Measurements from ENCODE around the gene KIAA1755.
A peak's percentile ranks its signal among the peaks of the same experiment; 100 is the strongest.

Gene KIAA1755

DNA sequence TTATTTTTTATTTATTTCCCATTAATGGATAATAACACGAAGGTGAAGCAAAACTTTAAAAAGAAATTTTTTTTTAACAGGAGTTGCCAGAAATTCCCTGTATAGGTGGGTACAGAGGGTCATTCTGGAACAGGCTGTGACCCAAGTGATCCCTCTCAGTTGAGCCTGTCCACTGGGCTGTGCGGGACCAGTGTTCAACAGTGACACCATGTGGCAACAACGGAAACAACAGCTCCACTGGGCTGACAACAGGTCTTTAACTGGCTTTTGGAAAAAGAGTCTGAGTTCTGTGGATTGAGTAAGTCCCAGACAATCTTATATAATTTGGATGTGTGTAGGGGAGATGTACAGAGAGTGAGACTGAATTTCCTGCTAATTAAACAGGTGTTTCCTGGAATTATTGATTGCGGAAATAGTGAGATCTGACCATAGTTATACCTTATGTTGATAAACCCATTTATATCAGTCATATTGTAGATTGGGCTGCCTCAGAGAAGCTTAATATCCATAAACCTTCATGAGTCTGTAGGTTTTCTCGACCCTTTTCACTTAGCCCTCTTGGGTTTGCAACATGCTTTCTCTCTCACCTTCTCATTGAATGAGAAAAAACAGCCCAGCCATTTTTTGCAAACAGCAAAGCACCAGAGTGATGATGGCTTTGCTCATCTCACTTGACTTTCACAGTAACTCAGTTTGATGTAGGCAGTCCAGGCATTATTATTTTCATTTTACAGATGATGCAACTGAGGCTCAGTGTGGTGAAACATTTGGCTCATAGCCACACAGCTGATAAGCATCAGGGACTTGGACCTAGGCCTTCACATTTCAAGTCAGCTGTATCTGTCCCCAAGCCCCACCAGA lies 17.5 kb downstream of the KIAA1755 start:
- DNase-seq (ENCODE audit: low read depth in 2 of 3, low spot score in 1 of 3) = peak in 2 of 3 donors; percentile 17 to 38

DNA sequence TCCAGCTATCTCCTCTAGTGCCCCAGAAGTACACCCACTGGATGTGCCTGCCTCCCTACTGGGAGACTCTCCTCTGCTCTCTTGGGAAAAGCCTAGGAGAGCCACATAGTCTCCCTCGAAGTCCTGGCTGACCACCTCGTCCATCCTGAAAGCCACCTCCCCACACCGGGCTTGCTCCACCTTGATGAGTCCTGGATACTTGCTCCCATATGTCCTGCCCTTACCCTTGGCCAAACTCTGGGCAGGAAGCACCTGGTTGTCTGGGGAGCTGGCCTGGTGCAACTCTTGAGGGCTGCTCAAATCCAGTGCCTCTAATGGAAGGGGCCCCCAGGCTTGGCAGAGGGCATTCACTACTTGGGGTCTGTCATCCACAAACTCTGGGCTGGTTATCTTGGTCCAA lies 19.3 kb downstream of the KIAA1755 start:
- no peak for DNase-seq (ENCODE audit: low read depth in 2 of 3, low spot score in 1 of 3)

DNA sequence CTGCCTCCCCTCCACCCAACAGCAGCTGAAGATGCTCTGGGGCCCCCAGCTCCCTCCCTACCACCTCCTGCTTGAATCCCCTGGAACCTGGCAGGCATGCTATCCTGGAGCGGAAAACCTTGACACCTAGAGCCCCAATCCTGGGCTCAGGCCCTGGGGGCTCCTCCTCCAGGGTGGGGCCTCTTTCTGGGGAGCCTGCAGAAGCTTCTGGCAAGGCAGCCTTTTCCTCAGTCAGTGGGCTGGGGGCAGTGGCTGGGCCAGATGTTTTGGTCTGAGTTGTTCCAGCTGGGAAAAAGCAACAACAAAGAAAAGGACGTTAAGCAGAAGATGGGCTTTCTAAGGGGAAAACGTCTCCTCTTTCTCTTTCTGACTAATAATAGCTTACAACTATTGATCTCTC lies 21.1 kb downstream of the KIAA1755 start:
- no peak for DNase-seq (ENCODE audit: low read depth in 2 of 3, low spot score in 1 of 3)

DNA sequence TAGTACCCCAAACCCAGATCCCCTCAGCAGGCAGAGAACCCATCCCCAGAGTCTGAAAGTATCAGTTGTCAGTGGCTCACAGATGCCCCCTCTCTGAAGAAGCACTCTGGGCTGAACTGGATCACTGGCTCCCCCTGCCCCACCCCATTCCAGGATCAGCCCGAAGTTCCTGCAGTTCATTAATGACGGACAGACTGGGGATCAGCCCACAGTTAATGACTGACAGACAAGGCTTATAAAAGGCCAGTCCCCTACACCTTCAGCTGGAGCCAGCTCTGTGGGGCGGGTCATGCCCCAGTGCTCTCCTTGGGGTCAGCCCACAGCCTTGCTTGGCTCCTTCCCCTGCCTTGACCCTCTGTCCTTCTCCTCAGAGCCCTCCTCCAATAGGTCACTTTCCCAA lies 21.7 kb downstream of the KIAA1755 start:
- no peak for DNase-seq (ENCODE audit: low read depth in 2 of 3, low spot score in 1 of 3)

DNA sequence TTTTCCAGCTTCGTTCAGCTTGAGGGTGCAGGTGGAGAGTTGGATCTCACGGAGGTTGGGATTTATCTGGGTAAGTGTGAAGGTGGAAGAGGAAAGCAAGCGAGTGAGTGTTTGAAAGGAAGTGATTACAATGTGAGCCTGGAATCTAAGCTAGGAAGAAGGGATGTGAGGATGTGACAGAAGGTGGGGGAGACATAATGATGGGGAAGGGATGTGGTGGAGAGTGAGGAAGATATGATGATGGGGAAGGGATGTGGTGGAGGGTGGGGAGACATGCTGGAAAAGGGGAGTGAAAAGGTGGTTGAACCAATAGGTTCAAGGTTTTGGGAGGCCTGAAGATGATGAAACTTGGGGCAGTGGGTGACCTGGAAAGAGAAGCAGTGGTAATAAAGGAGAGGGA lies 23.2 kb downstream of the KIAA1755 start:
- DNase-seq (ENCODE audit: low read depth in 2 of 3, low spot score in 1 of 3) = no peak

DNA sequence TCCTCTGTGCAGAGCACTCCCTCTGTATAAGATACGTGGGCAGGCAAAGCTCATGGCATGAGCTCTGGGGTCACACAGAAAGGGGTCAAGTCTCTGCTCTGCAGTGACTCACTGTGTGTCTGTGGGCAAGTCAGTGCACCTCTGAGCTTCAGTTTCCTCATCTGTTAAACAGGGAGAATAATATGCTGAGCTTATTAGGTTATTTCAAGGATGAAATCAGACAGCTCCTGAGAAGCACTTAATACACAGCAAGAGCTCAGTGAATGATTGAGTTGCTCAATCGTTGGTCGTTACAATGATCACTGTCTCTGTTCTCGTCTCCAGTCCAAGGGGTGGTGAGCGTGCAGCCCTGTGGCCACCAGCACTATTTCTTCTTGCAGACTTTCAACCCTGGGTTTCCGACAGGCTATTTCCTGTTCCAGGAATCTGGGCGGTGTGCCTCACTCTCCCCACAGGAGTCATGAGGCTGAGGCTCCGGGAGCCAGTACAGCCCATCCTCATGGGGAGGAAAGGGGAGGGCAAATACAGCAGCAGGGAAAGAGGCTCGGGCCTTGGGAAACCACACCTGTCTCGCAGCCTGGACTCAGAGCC lies 28.9 kb downstream of the KIAA1755 start:
- no peak for DNase-seq (ENCODE audit: low read depth in 2 of 3, low spot score in 1 of 3)

DNA sequence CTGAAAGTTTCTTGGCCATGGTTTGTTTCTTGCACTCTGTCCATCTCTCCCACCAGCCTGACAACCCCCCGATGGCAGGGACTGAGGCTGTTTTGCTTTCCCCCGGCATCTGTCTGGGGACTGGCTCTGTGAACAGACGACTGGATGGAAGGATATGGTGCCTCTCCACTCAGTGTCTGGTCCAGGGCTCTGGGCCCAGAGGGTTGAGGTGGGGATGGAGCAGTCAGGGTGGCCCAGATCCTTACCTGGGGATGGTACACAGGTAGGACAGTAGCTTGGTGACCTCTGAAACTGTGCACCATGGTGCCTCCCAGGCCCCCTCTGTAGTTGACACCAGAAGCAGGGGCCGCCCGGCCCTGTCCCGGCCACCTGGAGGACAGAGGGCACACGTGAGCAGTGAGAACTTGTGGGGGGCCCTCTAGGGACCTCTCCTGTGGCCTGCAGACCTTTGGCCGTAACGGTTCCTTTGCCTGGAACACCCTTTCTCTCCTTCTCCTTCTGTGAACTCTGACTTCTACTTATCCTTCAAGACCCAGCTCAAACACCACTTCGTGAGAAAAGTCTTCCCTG lies 29.5 kb downstream of the KIAA1755 start:
- DNase-seq (ENCODE audit: low read depth in 2 of 3, low spot score in 1 of 3) = no peak

DNA sequence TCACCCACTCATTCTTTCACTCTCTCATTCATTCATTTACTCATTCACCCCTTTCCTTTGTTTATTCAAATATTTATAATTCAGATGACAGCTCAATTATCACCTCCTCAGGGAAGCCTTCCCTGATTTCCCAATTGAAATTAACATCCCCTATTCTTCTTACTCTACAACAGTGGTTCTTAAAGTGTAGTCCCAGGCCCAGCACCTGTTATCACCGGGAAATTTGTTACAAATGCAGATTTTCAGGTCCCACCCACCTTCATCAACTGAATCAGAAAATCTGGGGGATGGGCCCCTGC lies 30.3 kb downstream of the KIAA1755 start:
- DNase-seq (ENCODE audit: low read depth in 2 of 3, low spot score in 1 of 3) = no peak

DNA sequence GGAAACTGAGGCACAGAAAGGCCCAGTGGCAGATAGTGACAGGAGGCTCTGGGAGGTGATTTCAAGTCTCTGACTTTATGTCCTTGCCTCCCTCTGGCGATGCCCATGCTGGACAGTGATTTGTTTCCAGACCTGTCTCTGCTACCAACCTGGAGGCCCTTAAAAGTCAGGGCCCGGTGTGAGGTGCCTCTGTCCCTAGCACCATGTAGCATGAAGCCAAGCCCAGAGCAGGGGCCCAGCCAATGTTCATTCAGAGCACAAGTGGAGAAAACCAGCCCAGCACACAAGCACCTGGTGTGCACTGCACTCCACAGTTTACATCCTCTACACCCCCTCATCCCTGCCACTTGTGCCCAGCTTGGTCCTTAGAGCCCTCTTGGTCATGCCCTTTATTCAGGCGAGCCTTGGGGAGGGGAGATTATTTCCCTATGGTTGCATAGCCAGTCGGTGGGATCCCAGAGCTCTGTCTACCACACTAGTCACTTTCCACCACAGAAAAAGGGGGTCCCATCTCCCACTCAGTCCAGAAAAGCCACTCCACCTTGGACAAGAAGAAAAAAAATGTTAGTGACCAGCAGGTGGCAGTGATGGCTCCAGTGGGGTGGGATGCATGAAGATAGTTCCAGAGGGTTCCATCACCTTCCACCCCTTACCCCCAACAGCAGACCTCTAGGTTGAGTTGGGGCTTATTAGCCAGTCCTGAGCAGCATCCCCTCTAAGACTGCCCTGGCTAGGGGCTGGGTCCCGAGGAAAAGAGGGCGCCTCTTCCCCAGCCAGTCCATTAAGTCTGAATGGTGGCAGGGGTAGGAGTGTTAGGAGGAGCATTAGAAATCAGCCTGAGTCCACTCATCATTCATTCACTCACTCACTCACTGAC lies 30.9 kb downstream of the KIAA1755 start:
- DNase-seq (ENCODE audit: low read depth in 2 of 3, low spot score in 1 of 3) = no peak

DNA sequence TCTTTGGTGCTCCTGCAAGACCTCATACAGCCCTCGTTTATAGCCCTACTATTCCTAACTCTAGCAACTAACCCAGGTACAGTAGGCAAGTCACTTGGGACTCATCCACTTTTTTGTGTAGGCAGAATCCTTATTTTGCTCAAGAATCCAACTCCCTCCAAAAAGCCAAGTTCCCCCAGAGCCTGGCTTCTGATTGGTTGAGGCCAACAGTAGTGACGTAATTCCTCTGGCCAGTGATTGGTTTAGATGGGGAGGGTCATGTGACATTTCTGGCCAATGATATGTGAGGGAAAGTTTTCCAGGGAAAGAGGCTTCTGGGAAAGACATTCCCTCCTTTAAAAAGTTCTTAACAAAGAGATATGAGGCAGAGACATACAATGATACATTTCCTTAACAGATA lies 32.1 kb downstream of the KIAA1755 start:
- DNase-seq (ENCODE audit: low read depth in 2 of 3, low spot score in 1 of 3) = no peak

DNA sequence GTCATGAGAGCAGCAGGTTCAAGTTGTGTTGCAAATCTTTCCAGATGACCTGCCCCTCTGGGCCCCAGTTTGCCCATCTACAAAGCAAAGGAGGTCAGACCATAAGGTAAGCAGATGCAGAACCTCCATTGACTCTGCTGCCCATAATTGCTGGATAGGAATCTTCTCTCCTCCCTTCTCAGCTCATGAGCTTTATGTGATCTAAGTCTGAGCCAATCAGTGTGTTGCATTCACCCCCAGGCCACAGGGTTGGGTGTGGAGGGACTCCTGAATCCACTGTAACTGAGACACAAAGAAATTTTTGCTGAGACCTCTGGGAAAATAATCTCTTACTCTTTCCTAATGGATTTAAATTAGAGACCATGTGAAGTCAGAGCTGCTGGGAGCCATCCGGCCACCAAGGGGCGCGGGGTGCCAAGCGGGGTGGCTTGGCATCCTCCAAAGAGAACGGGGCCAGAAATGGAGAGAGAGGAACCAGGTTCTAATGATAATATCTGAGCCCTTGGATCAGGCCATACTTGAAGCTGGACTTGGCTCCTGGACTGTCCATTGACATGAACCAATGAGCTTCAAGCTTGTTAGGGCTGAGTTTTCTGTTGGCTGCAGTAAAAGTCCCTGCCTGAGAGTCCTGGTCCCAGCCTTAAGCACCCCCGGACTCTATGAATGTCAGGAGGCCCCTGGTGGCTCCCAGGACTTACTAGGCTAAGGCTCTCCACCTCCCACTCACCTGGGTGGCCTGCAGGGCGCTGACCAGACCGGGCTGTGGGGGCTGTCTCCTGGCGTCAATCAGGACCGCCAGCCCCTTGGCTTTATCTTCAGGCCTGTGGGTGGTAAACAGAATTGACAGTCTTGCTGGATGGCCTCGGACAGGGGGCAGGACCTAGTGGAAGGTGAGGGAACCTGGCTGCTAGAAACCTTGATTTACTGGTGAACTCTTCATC lies 32.8 kb downstream of the KIAA1755 start:
- DNase-seq (ENCODE audit: low read depth in 2 of 3, low spot score in 1 of 3) = no peak

DNA sequence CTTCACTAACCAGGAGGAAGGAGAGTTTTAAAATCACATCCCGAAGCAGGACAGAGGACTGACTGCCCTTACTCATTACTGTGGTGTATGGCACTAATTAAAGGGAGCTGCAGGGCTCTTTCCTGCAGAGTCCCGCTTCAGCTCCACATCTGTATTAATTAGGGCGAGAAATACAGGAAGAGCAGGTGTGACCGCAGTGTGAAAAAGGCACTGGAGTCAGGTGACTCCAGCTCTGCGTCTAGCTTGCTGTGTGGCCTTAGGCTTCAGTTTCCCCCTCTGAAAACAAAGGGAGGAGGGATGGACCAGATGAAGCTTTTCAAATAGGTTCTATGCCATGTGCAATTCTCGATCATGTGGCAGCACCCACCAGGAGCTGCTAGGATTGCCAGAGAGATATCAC lies 34.0 kb downstream of the KIAA1755 start:
- no peak for DNase-seq (ENCODE audit: low read depth in 2 of 3, low spot score in 1 of 3)

DNA sequence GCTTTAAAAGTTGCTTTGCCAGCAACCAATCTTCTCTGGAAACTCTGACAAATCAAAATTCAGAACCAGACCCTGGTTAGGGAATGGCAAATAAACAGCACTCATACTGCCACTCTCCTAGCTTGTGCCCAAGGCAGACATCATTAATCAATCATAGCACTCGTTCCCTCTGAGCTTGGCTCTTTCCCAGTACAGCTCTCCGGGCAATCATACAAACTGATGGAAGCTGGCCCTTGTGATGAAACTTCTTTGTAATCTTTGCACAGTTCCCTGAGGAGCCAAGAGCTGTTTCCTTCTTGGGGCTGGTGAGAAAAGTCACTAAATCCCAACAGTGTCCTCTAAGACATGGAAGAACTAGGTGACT lies 34.7 kb downstream of the KIAA1755 start:
- no peak for DNase-seq (ENCODE audit: low read depth in 2 of 3, low spot score in 1 of 3)

DNA sequence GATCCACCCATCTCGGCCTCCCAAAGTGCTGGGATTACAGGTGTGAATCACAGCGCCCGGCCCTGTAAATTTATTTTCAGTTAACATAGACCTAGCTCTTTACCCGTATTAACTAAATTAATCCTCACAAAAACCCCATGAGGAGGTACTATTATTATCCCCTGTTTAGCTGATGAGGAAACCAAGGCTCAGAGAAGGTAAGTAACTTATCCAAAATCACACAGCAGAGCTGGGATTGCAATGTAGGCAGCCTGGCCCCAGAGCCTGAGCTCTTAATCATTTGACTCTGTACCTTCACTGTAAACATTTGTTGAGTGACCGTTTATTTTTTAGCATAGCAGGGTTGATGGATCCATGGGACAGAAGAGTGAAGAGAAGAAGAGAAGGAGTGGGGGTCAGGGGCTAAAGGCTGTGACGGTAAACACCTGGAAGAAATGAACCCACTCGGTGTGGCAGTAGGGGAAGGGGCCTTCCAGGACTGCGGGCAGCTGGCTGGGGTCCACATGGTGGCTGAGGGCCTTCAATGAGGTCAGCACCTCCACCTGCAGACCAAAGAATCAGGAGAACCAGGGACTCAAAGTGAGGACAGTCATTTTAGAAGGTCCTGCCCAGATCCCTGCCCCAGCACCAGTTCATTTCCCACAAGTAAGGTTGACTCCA lies 35.2 kb downstream of the KIAA1755 start:
- no peak for DNase-seq (ENCODE audit: low read depth in 2 of 3, low spot score in 1 of 3)

DNA sequence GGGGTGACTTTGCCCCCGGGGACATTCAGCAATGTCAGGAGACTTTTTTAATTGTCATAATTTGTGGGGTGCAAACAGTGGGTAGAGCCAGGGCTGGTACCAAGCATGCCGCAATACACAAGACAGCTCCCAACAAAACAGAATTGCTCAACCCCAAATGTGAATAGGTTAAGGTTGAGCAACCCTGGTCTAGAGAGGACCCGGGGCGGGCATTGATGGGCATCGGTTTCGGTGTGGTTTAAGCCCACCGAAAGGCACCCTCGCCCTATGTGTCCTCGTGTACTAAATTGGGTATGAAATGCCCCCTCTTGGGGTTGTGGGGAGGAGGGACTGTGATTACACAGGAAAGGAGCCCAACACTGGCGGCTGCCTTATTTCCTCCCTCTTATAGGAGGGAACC lies 36.0 kb downstream of the KIAA1755 start:
- no peak for DNase-seq (ENCODE audit: low read depth in 2 of 3, low spot score in 1 of 3)

DNA sequence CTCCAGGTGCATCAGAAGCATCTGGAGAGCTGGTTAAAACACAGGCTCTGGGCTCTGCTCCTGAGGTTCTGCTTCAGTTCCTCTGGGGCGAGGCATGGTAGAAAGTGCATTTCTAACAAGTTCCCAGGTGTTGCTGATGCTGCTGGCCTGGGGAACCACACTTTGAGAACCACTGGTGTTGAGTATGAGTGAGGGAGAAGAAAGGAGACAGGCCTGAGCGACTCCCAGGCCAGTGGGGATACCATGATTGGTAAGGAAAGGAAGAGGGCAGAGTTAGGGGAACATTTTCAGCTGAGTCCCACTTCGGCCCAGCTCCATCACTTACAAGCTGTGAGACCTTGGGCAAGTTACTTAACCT lies 36.8 kb downstream of the KIAA1755 start:
- DNase-seq (ENCODE audit: low read depth in 2 of 3, low spot score in 1 of 3) = no peak

DNA sequence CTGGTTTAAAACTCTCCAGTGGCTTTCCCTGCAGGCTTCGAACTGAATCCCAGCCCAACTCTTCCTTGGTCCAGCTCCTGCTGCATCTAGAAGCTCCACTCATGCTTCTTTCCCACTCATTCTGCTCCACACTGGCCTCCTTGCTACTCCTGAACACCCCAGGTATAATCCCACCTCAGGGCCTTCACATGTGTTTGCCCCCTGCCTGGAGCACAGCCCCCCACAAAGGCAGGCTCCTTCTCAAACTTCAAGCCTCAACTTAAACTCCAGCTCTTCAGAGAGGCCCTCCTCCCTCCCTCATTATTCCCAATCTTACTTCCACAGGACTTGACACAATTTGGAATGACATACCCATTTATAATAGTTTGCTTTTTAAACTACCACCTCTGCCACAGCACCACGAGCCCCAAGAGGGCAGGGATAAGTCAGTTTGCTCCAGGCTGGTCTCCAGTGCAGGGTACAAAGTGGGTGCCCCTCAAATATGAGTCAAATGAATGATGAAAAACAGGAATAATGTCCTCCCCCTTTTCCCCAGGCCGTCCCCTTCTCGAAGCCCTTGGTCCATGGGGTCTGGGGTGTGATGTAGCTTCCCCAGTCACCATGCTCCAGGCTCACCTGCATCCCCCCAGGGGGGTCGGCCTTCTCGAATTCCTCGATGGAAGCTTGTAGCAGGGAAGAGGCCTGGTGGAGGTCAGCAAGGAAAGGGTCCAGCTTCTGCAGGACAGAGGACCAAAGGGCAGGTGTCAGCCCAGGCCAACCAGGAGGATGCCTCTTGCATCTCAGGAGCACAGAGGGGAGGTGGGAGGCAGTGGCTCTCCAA lies 37.4 kb downstream of the KIAA1755 start:
- no peak for DNase-seq (ENCODE audit: low read depth in 2 of 3, low spot score in 1 of 3)

DNA sequence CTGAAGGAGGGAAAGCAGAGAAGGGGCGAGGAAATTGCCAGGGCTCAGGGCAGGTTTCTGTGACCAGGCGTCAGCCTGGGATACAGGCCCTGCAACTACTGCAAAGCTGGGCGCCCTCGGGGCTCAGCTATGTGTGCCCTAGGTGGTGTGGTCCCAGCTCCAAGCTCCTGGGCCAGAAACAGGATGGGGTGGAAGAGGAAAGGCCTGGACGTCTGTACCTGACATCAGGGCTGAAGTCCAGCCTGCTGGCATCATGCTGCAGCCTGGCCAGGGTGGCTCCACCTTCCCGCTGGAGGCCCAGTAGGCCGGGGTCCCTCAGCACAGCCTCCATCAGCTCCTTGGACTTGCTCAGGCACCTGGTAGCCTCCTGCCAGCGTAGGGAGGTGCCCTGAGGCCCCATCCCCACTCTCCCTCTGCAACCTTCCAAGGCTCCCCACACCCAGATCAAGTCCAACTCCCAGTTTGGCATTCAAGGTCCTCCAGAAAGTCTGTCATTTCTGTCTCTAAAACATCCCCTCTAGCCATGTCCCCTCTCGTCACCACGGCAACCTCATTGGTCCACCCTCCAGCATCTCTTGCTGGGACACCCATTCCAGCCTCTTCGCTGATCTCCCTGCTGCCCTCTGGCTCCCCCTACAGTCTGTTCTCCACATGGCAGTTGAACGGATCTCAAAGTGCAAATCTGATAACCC lies 38.2 kb downstream of the KIAA1755 start:
- DNase-seq (ENCODE audit: low read depth in 2 of 3, low spot score in 1 of 3) = peak; percentile 36 to 76 (median 39)

DNA sequence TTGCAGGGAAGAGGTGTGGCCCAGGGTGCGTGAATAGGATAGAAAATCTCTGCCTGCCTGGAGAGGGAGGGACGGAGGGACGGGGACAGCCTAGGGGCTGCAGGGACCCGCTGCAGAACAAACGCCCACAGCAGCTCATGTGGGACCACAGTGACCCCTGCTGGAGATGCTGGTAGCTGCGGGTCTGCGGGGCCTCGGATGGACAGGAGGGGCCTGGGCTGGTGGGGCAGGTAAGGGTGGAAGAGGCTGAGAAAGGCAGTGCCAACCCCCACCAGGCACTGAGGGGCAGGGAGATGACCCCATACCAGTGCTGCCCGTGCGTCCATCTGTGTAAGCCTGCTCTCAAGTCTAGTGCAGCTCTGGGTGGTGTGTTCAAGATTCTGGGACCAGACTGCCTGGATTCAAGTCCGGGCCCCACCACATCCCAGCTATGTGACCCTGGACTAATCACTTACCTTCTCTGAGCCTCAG lies 39.4 kb downstream of the KIAA1755 start:
- peak; percentile 49 to 76 (median 50) for DNase-seq (ENCODE audit: low read depth in 2 of 3, low spot score in 1 of 3)
